ENCODE measurements around the gene SNCA. TPM values are rescaled to one million over a fixed set of nuclear protein-coding genes. Genes with fewer than 3 reads are reported as not detected.

The SNCA gene
- total RNA-seq, 1 donor from 2014 or later, result 3.1 TPM

- Mint-ChIP-seq H3K27ac (ENCODE audit: unreplicated experiment) (peak overlapping the region; percentile 96), H3K9me3 (ENCODE audit: low read depth) (no peaks in the 10 kb centered on the region), H3K4me3 (ENCODE audit: unreplicated experiment) (no peak overlapping the region), H3K4me1 (ENCODE audit: low read depth) (peaks cover 29% of the 10 kb centered on the region), H3K36me3 (ENCODE audit: low read depth) (no peaks in the 10 kb centered on the region), H3K27me3 (ENCODE audit: low read depth) (no peaks in the 10 kb centered on the region)
- no peak for DNase-seq (ENCODE audit: low spot score)
- TF ChIP-seq CTCF (IDR thresholded peaks at IDR 0.05), result no peak
Observed at GRCh38 chr4:89708903-89709421, 128.0 kb downstream of the SNCA start.

- no peaks in the 10 kb centered on the region for H3K36me3 Mint-ChIP-seq (ENCODE audit: low read depth)
- no peak overlapping the region for H3K27ac Mint-ChIP-seq (ENCODE audit: unreplicated experiment)
- H3K4me3 Mint-ChIP-seq (ENCODE audit: unreplicated experiment), result no peak overlapping the region
- no peak for TF ChIP-seq CTCF (IDR thresholded peaks at IDR 0.05)
- no peaks in the 10 kb centered on the region for H3K9me3 Mint-ChIP-seq (ENCODE audit: low read depth)
- H3K27me3 Mint-ChIP-seq (ENCODE audit: low read depth), result no peaks in the 10 kb centered on the region
- peaks cover 22% of the 10 kb centered on the region for H3K4me1 Mint-ChIP-seq (ENCODE audit: low read depth)
- DNase-seq (ENCODE audit: low spot score), result no peak
Observed at GRCh38 chr4:89707467-89707866, 129.5 kb downstream of the SNCA start.

DNA sequence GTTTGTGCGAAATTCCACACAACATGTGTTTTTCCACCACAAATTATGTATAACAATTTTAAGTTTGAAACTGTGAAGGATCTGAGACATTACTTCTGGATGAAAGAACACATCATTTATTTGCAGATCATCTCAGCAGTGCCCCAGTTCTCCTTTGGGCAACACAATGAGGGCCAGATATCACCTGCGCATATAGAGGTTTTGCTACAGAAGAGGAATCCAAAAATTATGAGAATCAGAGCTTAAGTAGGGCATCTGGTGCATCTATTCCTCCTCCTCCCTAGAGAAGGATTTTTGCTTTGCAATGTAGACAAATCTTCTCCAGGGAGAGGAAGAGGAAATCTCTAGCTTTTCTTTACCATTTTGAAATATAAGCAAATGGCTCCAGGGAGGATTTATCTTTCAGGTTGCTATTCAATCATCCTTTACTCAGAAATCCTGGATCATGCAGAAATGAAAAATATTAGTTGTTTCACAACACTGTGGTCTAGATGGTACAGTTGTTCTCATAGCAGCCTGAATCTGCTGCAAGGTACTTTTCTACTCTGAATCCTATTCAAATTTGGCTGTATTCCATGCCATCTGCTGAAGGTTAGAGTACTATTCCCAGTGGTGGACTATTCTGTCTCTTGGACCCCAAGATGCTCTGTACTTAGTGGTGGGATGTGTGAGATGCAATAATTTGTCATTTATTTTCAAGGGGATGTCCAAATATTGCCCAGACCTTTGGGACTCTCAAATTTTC is 132.1 kb downstream of the SNCA start:
- Mint-ChIP-seq H3K27me3 (ENCODE audit: low read depth) (no peaks in the 10 kb centered on the region), H3K4me1 (ENCODE audit: low read depth) (peaks cover 14% of the 10 kb centered on the region), H3K4me3 (ENCODE audit: unreplicated experiment) (no peak overlapping the region), H3K9me3 (ENCODE audit: low read depth) (peaks cover 3% of the 10 kb centered on the region), H3K36me3 (ENCODE audit: low read depth) (no peaks in the 10 kb centered on the region), H3K27ac (ENCODE audit: unreplicated experiment) (no peak overlapping the region)
- no peak for TF ChIP-seq CTCF (IDR thresholded peaks at IDR 0.05)
- DNase-seq (ENCODE audit: low spot score), result no peak

GRCh38 chr4:89703829-89704590 is 133.0 kb downstream of the SNCA start:
- no peak overlapping the region for H3K4me3 Mint-ChIP-seq (ENCODE audit: unreplicated experiment)
- peaks cover 7% of the 10 kb centered on the region for H3K4me1 Mint-ChIP-seq (ENCODE audit: low read depth)
- no peak for TF ChIP-seq CTCF (IDR thresholded peaks at IDR 0.05)
- DNase-seq (ENCODE audit: low spot score), result no peak
- H3K36me3 Mint-ChIP-seq (ENCODE audit: low read depth), result no peaks in the 10 kb centered on the region
- H3K27ac Mint-ChIP-seq (ENCODE audit: unreplicated experiment), result no peak overlapping the region
- H3K9me3 Mint-ChIP-seq (ENCODE audit: low read depth), result peaks cover 3% of the 10 kb centered on the region
- H3K27me3 Mint-ChIP-seq (ENCODE audit: low read depth), result no peaks in the 10 kb centered on the region

GRCh38 chr4:89700766-89701423 is 136.1 kb downstream of the SNCA start:
- no peak for DNase-seq (ENCODE audit: low spot score)
- H3K36me3 Mint-ChIP-seq (ENCODE audit: low read depth), result no peaks in the 10 kb centered on the region
- H3K9me3 Mint-ChIP-seq (ENCODE audit: low read depth), result peaks cover 3% of the 10 kb centered on the region
- H3K4me1 Mint-ChIP-seq (ENCODE audit: low read depth), result no peaks in the 10 kb centered on the region
- peak; percentile 16 for TF ChIP-seq CTCF (IDR thresholded peaks at IDR 0.05)
- no peak overlapping the region for H3K4me3 Mint-ChIP-seq (ENCODE audit: unreplicated experiment)
- no peak overlapping the region for H3K27ac Mint-ChIP-seq (ENCODE audit: unreplicated experiment)
- no peaks in the 10 kb centered on the region for H3K27me3 Mint-ChIP-seq (ENCODE audit: low read depth)
